Kidney glomerular epithelial cell (primary cell): ENCODE results near the gene TEN1.

ENCODE experiments used
- DNase-seq: peaks from one replicate; lab custom pipeline; 2025; lab: John Stamatoyannopoulos, UW

TEN1 gene

GRCh38 chr17:75976175-75976848 is 2.7 kb upstream of the TEN1 start:
- no peak for DNase-seq

GRCh38 chr17:75979705-75980187 is 706 bp downstream of the TEN1 start:
- peak; percentile 63 for DNase-seq

GRCh38 chr17:75980188-75981018 is 1.4 kb downstream of the TEN1 start:
- peak; percentile 18 for DNase-seq

- no peak for DNase-seq
These were observed 2.1 kb downstream of the TEN1 start for GRCh38 chr17:75981019-75981615.

GRCh38 chr17:75983501-75984181 is 4.6 kb downstream of the TEN1 start:
- DNase-seq: no peak

- DNase-seq: no peak
These were observed 6.9 kb downstream of the TEN1 start for GRCh38 chr17:75985986-75986385.

- no peak for DNase-seq
These were observed 8.0 kb downstream of the TEN1 start for GRCh38 chr17:75987041-75987440.

GRCh38 chr17:75991396-75991795 is 12.4 kb downstream of the TEN1 start:
- DNase-seq: no peak

- DNase-seq: no peak
These were observed 15.8 kb downstream of the TEN1 start for GRCh38 chr17:75994802-75995370.

- no peak for DNase-seq
These were observed 16.4 kb downstream of the TEN1 start for GRCh38 chr17:75995385-75995925.

- peak; percentile 27 for DNase-seq
These were observed 17.9 kb downstream of the TEN1 start for GRCh38 chr17:75996665-75997590.

- DNase-seq: no peak
These were observed 19.3 kb downstream of the TEN1 start for GRCh38 chr17:75998327-75998795.

- no peak for DNase-seq
These were observed 21.1 kb downstream of the TEN1 start for GRCh38 chr17:76000016-76000754.

GRCh38 chr17:76000755-76001521 is 21.9 kb downstream of the TEN1 start, which contains the start of gene CDK3:
CDK3 (plus strand) TSS chr17:76000855; CDS start chr17:76001426, 571 bp downstream.
- no peak for DNase-seq

- no peak for DNase-seq
These were observed 23.1 kb downstream of the TEN1 start for GRCh38 chr17:76002100-76002499.

- DNase-seq: no peak
These were observed 24.9 kb downstream of the TEN1 start for GRCh38 chr17:76003915-76004314.

- DNase-seq: no peak
These were observed 25.8 kb downstream of the TEN1 start for GRCh38 chr17:76004750-76005262.
